HEK293T (cell line): ENCODE results near the gene FBH1.
"Not testable (repeated sequence)": the region's sequence is repeated elsewhere in the genome, so short reads cannot be mapped to it uniquely, and the experiment has no call there.

ENCODE experiments used
- CTCF ChIA-PET: fragments of 350-600 bp; formaldehyde crosslinking; extraction: SDS; loops from one replicate; lab custom pipeline; 2021; ENCODE audit warnings: antibody characterized with exemption, inconsistent platforms; lab: Yijun Ruan, JAX
- POLR2A ChIA-PET: fragments of 350-600 bp; formaldehyde crosslinking; extraction: SDS; loops from one replicate; lab custom pipeline; 2020; ENCODE audit warnings: antibody characterized with exemption, inconsistent platforms; lab: Yijun Ruan, JAX
- DNase-seq: peaks from one replicate; pipeline ENCODE4 v3.0.0; 2012; ENCODE audit warnings: mixed read lengths; ENCODE audit errors: extremely low spot score
- ARNT ChIP-seq: fragments of 450-650 bp; IDR thresholded peaks from 2 replicates; pipeline ENCODE4 v1.6.1; 2017; ENCODE audit warnings: mild to moderate bottlenecking
- BHLHE40 ChIP-seq: fragments of 450-650 bp; IDR thresholded peaks from 2 replicates; pipeline ENCODE4 v1.6.1; 2016; ENCODE audit warnings: mild to moderate bottlenecking, moderate library complexity, borderline replicate concordance
- CTBP1 ChIP-seq: fragments of 450-650 bp; IDR thresholded peaks from 2 replicates; pipeline ENCODE4 v1.6.1; 2016; ENCODE audit warnings: borderline replicate concordance
- ELF4 ChIP-seq: fragments of 450-650 bp; IDR thresholded peaks from 2 replicates; pipeline ENCODE4 v1.6.1; 2017; ENCODE audit warnings: antibody characterized with exemption
- FOXA1 ChIP-seq: fragments of 450-650 bp; IDR thresholded peaks from 2 replicates; pipeline ENCODE4 v1.6.1; 2016; ENCODE audit warnings: mild to moderate bottlenecking
- FOXK2 ChIP-seq: fragments of 450-650 bp; IDR thresholded peaks from 2 replicates; pipeline ENCODE4 v1.6.1; 2016; ENCODE audit warnings: mild to moderate bottlenecking
- FOXM1 ChIP-seq: fragments of 450-650 bp; IDR thresholded peaks from 2 replicates; pipeline ENCODE4 v1.6.1; 2017; ENCODE audit warnings: mild to moderate bottlenecking, borderline replicate concordance
- HDGF ChIP-seq: fragments of 450-650 bp; IDR thresholded peaks from 2 replicates; pipeline ENCODE4 v1.6.1; 2017; ENCODE audit warnings: antibody characterized with exemption, borderline replicate concordance
- L3MBTL2 ChIP-seq: fragments of 450-650 bp; conservative IDR thresholded peaks from 2 replicates; pipeline ENCODE4 v1.6.1; 2016; ENCODE audit warnings: mild to moderate bottlenecking
- LEF1 ChIP-seq: fragments of 450-650 bp; IDR thresholded peaks from 2 replicates; pipeline ENCODE4 v1.6.1; 2017; ENCODE audit warnings: mild to moderate bottlenecking, borderline replicate concordance
- NFRKB ChIP-seq: fragments of 450-650 bp; IDR thresholded peaks from 2 replicates; pipeline ENCODE4 v1.6.1; 2016; ENCODE audit warnings: mild to moderate bottlenecking, moderate library complexity
- SP1 ChIP-seq: fragments of 450-650 bp; IDR thresholded peaks from 2 replicates; pipeline ENCODE4 v1.6.1; 2017
- SUZ12 ChIP-seq: fragments of 450-650 bp; IDR thresholded peaks from 2 replicates; pipeline ENCODE4 v1.6.1; 2016; ENCODE audit warnings: mild to moderate bottlenecking
- TARDBP ChIP-seq: fragments of 450-650 bp; IDR thresholded peaks from 2 replicates; pipeline ENCODE4 v1.6.1; 2016
- ZNF384 ChIP-seq: fragments of 450-650 bp; IDR thresholded peaks from 2 replicates; pipeline ENCODE4 v1.6.1; 2016
- TF ChIP-seq, protein P1 (sequence below): fragments of 450-650 bp; IDR thresholded peaks from 2 replicates; pipeline ENCODE4 v1.6.1; 2016

The FBH1 gene

GRCh38 chr10:5960070-5960972 lies 70.3 kb downstream of the FBH1 start:
- TF ChIP-seq SP1 (no peak), L3MBTL2 (no peak), ZNF384 (no peak), CTBP1 (no peak), ARNT (no peak), BHLHE40 (no peak), LEF1 (no peak), HDGF (no peak), FOXA1 (no peak), TARDBP (no peak), FOXK2 (no peak), ELF4 (no peak), SUZ12 (no peak), FOXM1 (no peak), NFRKB (no peak)
- TF ChIP-seq, protein P1, sequence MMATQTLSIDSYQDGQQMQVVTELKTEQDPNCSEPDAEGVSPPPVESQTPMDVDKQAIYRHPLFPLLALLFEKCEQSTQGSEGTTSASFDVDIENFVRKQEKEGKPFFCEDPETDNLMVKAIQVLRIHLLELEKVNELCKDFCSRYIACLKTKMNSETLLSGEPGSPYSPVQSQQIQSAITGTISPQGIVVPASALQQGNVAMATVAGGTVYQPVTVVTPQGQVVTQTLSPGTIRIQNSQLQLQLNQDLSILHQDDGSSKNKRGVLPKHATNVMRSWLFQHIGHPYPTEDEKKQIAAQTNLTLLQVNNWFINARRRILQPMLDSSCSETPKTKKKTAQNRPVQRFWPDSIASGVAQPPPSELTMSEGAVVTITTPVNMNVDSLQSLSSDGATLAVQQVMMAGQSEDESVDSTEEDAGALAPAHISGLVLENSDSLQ: no peak
- POLR2A ChIA-PET: no interaction called here
- CTCF ChIA-PET: no interaction called here

DNA sequence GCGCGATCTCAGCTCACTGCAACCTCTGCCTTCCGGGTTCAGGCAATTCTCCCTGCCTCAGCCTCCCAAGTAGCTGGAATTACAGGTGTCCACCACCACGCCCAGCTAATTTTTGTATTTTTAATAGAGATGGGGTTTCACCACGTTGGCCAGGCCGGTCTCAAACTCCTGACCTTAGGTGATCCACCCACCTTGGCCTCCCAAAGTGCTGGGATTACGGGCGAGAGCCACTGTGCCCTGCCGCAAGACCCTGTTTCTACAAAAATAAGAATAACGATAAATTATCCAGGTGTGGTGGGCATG lies 70.9 kb downstream of the FBH1 start:
- CTCF ChIA-PET, POLR2A ChIA-PET, DNase-seq: not testable (repeated sequence)

More at GRCh38 chr10:5960070-5960972, 70.3 kb downstream of the FBH1 start:
- DNase-seq: no peak

- CTCF ChIA-PET: no interaction called here
- TF ChIP-seq FOXK2: no peak
- TF ChIP-seq, protein P1: no peak
- no peak for TF ChIP-seq FOXM1
- no peak for TF ChIP-seq FOXA1
- TF ChIP-seq SUZ12: no peak
- TF ChIP-seq HDGF: no peak
- TF ChIP-seq TARDBP: no peak
- no peak for TF ChIP-seq CTBP1
- TF ChIP-seq ZNF384: no peak
- TF ChIP-seq SP1: no peak
- TF ChIP-seq LEF1: no peak
- no peak for TF ChIP-seq ELF4
- no peak for TF ChIP-seq NFRKB
- no peak for TF ChIP-seq BHLHE40
- TF ChIP-seq L3MBTL2: no peak
- TF ChIP-seq ARNT: no peak
- DNase-seq: no peak
- POLR2A ChIA-PET: no interaction called here
These were observed 71.5 kb downstream of the FBH1 start for GRCh38 chr10:5961405-5962100.

DNA sequence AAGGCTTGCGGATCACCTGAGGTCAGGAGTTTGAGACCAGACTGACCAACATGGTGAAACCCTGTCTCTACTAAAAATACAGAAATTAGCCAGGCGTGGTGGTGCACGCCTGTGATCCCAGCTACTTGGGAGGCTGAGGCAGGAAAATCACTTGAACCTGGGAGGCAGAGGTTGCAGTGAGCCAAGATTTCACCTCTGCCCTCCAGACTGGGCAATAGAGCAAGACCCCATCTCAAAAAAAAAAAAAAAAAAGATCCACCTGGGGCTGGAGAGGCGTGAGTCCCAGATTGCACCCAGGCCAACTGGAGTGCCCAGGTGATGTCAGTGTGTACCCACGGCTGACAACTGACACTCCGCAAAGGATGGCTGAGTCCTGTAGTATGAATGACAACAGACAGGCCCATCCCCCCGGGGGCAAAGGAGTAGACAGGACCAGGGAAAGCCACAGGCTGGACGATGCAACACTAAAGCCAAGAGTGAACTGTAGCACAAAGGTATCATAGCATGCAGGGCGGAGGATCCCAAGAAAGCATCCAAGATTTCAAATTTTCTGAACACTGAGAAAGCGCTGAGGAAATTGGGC lies 72.4 kb downstream of the FBH1 start:
- POLR2A ChIA-PET, DNase-seq, CTCF ChIA-PET: not testable (repeated sequence)

DNA sequence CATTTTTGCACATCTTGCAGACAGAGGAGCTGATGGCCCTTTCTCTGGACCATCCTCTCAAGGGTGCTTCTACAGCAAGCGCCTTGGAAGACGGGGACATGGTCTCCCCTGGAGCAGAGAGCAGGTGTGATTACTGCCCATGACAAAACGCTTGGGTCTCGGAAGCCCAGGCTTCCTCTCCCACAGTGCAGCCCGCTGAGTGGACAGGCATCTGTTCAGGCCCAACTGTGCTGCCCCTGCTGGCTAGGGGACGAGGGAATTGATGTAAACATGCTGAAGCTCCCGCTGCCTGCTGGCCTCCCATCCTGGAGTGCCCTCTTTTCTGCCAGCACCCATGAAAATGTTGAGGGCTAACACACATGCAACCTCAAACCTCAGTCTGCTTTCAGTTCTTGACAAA lies 73.0 kb downstream of the FBH1 start:
- no peak for DNase-seq
- POLR2A ChIA-PET: no interaction called here
- TF ChIP-seq HDGF (no peak), FOXM1 (no peak), BHLHE40 (no peak), FOXA1 (no peak), TARDBP (no peak), SUZ12 (no peak), LEF1 (no peak), ZNF384 (no peak), FOXK2 (no peak), SP1 (no peak), L3MBTL2 (no peak), ARNT (no peak), ELF4 (no peak), CTBP1 (no peak), NFRKB (no peak)
- TF ChIP-seq, protein P1: no peak
- CTCF ChIA-PET: no interaction called here

DNA sequence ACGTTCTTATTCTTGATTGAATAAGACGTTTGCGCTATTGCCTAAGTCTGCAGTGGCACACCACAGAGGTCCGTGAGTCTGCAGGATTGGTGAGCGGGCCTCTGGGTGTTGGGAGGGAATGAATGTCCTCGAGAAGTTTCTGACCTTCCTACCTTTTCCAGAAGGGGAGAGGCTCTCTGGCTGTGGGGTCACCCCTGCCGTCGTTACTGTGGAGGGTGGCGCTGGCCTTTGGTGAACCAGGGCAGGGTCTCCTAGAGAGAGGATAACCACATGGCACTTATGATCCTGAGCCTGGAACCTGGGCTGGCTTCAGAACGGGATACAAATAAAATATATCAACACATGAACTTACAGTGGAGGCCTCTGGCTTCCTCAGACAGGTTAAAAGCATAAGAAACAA lies 73.5 kb downstream of the FBH1 start:
- ChIA-PET POLR2A (no interaction called here), CTCF (no interaction called here)
- no peak for TF ChIP-seq FOXA1
- TF ChIP-seq ZNF384: no peak
- no peak for TF ChIP-seq L3MBTL2
- TF ChIP-seq, protein P1: no peak
- no peak for TF ChIP-seq SUZ12
- no peak for TF ChIP-seq BHLHE40
- no peak for TF ChIP-seq TARDBP
- no peak for TF ChIP-seq SP1
- no peak for TF ChIP-seq LEF1
- no peak for TF ChIP-seq NFRKB
- no peak for TF ChIP-seq FOXM1
- TF ChIP-seq HDGF: no peak
- no peak for TF ChIP-seq ARNT
- TF ChIP-seq FOXK2: no peak
- no peak for TF ChIP-seq ELF4
- no peak for TF ChIP-seq CTBP1
- no peak for DNase-seq
